Measurements from ENCODE around the gene ARMC3. TPM values are rescaled to one million over a fixed set of nuclear protein-coding genes. Genes with fewer than 3 reads are reported as not detected.

Gene ARMC3
- total RNA-seq, 1 experiment from 2014 or later: not detected

GRCh38 chr10:22911067-22911466, 16.8 kb upstream of the ARMC3 start:
- intact Hi-C loops (cut with micrococcal nuclease; ENCODE audit: unreplicated experiment): loop anchor here (10.0 kb wide), 1 partner anchor 316 kb away; no protein-coding TSS in a partner anchor

GRCh38 chr10:22911889-22912762, 15.7 kb upstream of the ARMC3 start:
- intact Hi-C loops (cut with micrococcal nuclease; ENCODE audit: unreplicated experiment): loop anchor here (10.0 kb wide), 1 partner anchor 317 kb away; no protein-coding TSS in a partner anchor
- Histone ChIP-seq H3K27me3 (replicated peaks; ENCODE audit: insufficient read depth, low read depth, low read length, poor library complexity) (no peaks in the 10 kb centered on the region), H3K36me3 (ENCODE audit: insufficient read depth, low read length, poor library complexity, severe bottlenecking) (no peaks in the 10 kb centered on the region), H3K27ac (ENCODE audit: low read depth, low read length, poor library complexity, severe bottlenecking) (no peak overlapping the region), H3K9me3 (ENCODE audit: low read depth, low read length, poor library complexity, severe bottlenecking) (peaks cover 3% of the 10 kb centered on the region), H3K4me1 (ENCODE audit: insufficient read depth, low read length, poor library complexity, severe bottlenecking) (peaks cover 20% of the 10 kb centered on the region), H3K4me3 (ENCODE audit: low read depth, low read length, poor library complexity, severe bottlenecking) (no peak overlapping the region)
- CTCF ChIA-PET: no interaction called here
- BruUV-seq (replicated peaks): no TSS peak
- POLR2A ChIA-PET (ENCODE audit: low non-redundant PET): no interaction called here
- DNase-seq (ENCODE audit: low spot score): peak; percentile 96
- TF ChIP-seq CTCF (conservative IDR thresholded peaks at IDR 0.05; ENCODE audit: low read depth, low read length) (peak; percentile 41; the same call in 1 of the 2 replicates), EZH2 (IDR thresholded peaks at IDR 0.05; ENCODE audit: borderline replicate concordance, low read depth, low read length, poor library complexity, severe bottlenecking) (no peak)

More at GRCh38 chr10:22911067-22911466, 16.8 kb upstream of the ARMC3 start:
- H3K4me3 ChIP-seq (ENCODE audit: low read depth, low read length, poor library complexity, severe bottlenecking): no peak overlapping the region
- BruUV-seq (replicated peaks): no TSS peak
- H3K4me1 ChIP-seq (ENCODE audit: insufficient read depth, low read length, poor library complexity, severe bottlenecking): peaks cover 20% of the 10 kb centered on the region
- no peak for DNase-seq (ENCODE audit: low spot score)
- ChIA-PET POLR2A (ENCODE audit: low non-redundant PET) (no interaction called here), CTCF (no interaction called here)
- peaks cover 3% of the 10 kb centered on the region for H3K9me3 ChIP-seq (ENCODE audit: low read depth, low read length, poor library complexity, severe bottlenecking)
- TF ChIP-seq CTCF (conservative IDR thresholded peaks at IDR 0.05; ENCODE audit: low read depth, low read length) (no peak), EZH2 (IDR thresholded peaks at IDR 0.05; ENCODE audit: borderline replicate concordance, low read depth, low read length, poor library complexity, severe bottlenecking) (no peak)
- H3K36me3 ChIP-seq (ENCODE audit: insufficient read depth, low read length, poor library complexity, severe bottlenecking): no peaks in the 10 kb centered on the region
- H3K27me3 ChIP-seq (replicated peaks; ENCODE audit: insufficient read depth, low read depth, low read length, poor library complexity): no peaks in the 10 kb centered on the region
- H3K27ac ChIP-seq (ENCODE audit: low read depth, low read length, poor library complexity, severe bottlenecking): no peak overlapping the region

- no peak overlapping the region for H3K27ac ChIP-seq (ENCODE audit: low read depth, low read length, poor library complexity, severe bottlenecking)
- no peaks in the 10 kb centered on the region for H3K27me3 ChIP-seq (replicated peaks; ENCODE audit: insufficient read depth, low read depth, low read length, poor library complexity)
- H3K9me3 ChIP-seq (ENCODE audit: low read depth, low read length, poor library complexity, severe bottlenecking): peaks cover 3% of the 10 kb centered on the region
- no TSS peak for BruUV-seq (replicated peaks)
- TF ChIP-seq EZH2 (IDR thresholded peaks at IDR 0.05; ENCODE audit: borderline replicate concordance, low read depth, low read length, poor library complexity, severe bottlenecking) (no peak), CTCF (conservative IDR thresholded peaks at IDR 0.05; ENCODE audit: low read depth, low read length) (no peak)
- no peaks in the 10 kb centered on the region for H3K36me3 ChIP-seq (ENCODE audit: insufficient read depth, low read length, poor library complexity, severe bottlenecking)
- ChIA-PET CTCF (no interaction called here), POLR2A (ENCODE audit: low non-redundant PET) (no interaction called here)
- H3K4me1 ChIP-seq (ENCODE audit: insufficient read depth, low read length, poor library complexity, severe bottlenecking): peaks cover 20% of the 10 kb centered on the region
- intact Hi-C loops (cut with micrococcal nuclease; ENCODE audit: unreplicated experiment): loop anchor here (10.0 kb wide), 1 partner anchor 318 kb away; no protein-coding TSS in a partner anchor
- DNase-seq (ENCODE audit: low spot score): no peak
- no peak overlapping the region for H3K4me3 ChIP-seq (ENCODE audit: low read depth, low read length, poor library complexity, severe bottlenecking)
Measured at GRCh38 chr10:22912763-22913384, 15.0 kb upstream of the ARMC3 start.

Data from A673 (cell line).